GM12878 (cell line): ENCODE data around the gene ZNF610. TPM values are rescaled to one million over a fixed set of nuclear protein-coding genes. Genes with fewer than 3 reads are reported as not detected.
A peak's percentile ranks its signal among the peaks of the same experiment; 100 is the strongest.

Experiments used
- ATF3 ChIP-seq: IDR thresholded peaks from 2 replicates; pipeline ENCODE4 v1.6.1; 2011; ENCODE audit warnings: low read depth, mild to moderate bottlenecking, low read length, moderate library complexity, borderline replicate concordance; ENCODE audit errors: extremely low read depth
- BACH1 ChIP-seq: fragments of 450-650 bp; IDR thresholded peaks from 2 replicates; pipeline ENCODE4 v1.6.1; 2017; ENCODE audit warnings: mild to moderate bottlenecking, borderline replicate concordance
- BRCA1 ChIP-seq: IDR thresholded peaks from 2 replicates; pipeline ENCODE4 v1.6.1; 2011; ENCODE audit warnings: low read depth, low read length, improper control_type of control experiment
- CBFB ChIP-seq: IDR thresholded peaks from 2 replicates; pipeline ENCODE4 v1.6.1; 2016; ENCODE audit warnings: antibody characterized with exemption, low read depth
- CHD2 ChIP-seq: IDR thresholded peaks from 2 replicates; pipeline ENCODE4 v1.6.1; 2011; ENCODE audit warnings: low read depth, low read length, improper control_type of control experiment, borderline replicate concordance
- ELK1 ChIP-seq: IDR thresholded peaks from 2 replicates; pipeline ENCODE4 v1.6.1; 2012; ENCODE audit warnings: low read depth, low read length, improper control_type of control experiment
- ETV6 ChIP-seq, 2 experiments: fragments of 450-650 bp in 1 of 2; IDR thresholded peaks in 1 of 2; conservative IDR thresholded peaks in 1 of 2; 2 replicates each; pipeline ENCODE4 v1.6.1; 2014; ENCODE audit warnings: antibody characterized with exemption in 1 of 2, borderline replicate concordance in 1 of 2, low read depth in 1 of 2, mild to moderate bottlenecking in 1 of 2, moderate library complexity in 1 of 2
- GATAD2B ChIP-seq: fragments of 450-650 bp; conservative IDR thresholded peaks from 2 replicates; pipeline ENCODE4 v1.6.1; 2017; ENCODE audit warnings: low read depth, mild to moderate bottlenecking, moderate library complexity
- IKZF1 ChIP-seq: fragments of 450-650 bp; conservative IDR thresholded peaks from 2 replicates; pipeline ENCODE4 v1.6.1; 2017; ENCODE audit warnings: antibody characterized with exemption, mild to moderate bottlenecking
- MTA3 ChIP-seq: IDR thresholded peaks from 2 replicates; pipeline ENCODE4 v1.6.1; 2012; ENCODE audit warnings: low read length, inconsistent platforms, borderline replicate concordance
- MXI1 ChIP-seq: fragments of 150-350 bp; IDR thresholded peaks from 2 replicates; pipeline ENCODE4 v1.6.1; 2011; ENCODE audit warnings: low read depth, mild to moderate bottlenecking, inconsistent platforms, low read length, improper control_type of control experiment
- PML ChIP-seq: IDR thresholded peaks from 2 replicates; pipeline ENCODE4 v1.6.1; 2012; ENCODE audit warnings: low read length, inconsistent platforms
- POLR2A ChIP-seq: IDR thresholded peaks from 2 replicates; pipeline ENCODE4 v1.6.1; 2011; ENCODE audit warnings: low read depth, mild to moderate bottlenecking, low read length
- POLR2AphosphoS2 ChIP-seq: IDR thresholded peaks from 2 replicates; pipeline ENCODE4 v1.6.1; 2011; ENCODE audit warnings: low read depth, mild to moderate bottlenecking, low read length, improper control_type of control experiment, moderate library complexity
- POLR2AphosphoS5 ChIP-seq: IDR thresholded peaks from 2 replicates; pipeline ENCODE4 v1.6.1; 2011; ENCODE audit warnings: mild to moderate bottlenecking, low read length, inconsistent platforms
- RAD21 ChIP-seq: IDR thresholded peaks from 2 replicates; pipeline ENCODE4 v1.6.1; 2011; ENCODE audit warnings: mild to moderate bottlenecking, low read depth, low read length, moderate library complexity; ENCODE audit not compliant: insufficient read depth
- RAD51 ChIP-seq: fragments of 450-650 bp; IDR thresholded peaks from 2 replicates; pipeline ENCODE4 v1.6.1; 2016; ENCODE audit warnings: moderate library complexity, mild to moderate bottlenecking, inconsistent platforms
- RBBP5 ChIP-seq: fragments of 200-600 bp; sonication (generic); conservative IDR thresholded peaks from 2 replicates; pipeline ENCODE4 v1.6.1; 2016
- RELB ChIP-seq: fragments of 450-650 bp; IDR thresholded peaks from 2 replicates; pipeline ENCODE4 v1.6.1; 2017; ENCODE audit warnings: low read depth, mild to moderate bottlenecking, moderate library complexity
- USF1 ChIP-seq: IDR thresholded peaks from 2 replicates; pipeline ENCODE4 v1.6.1; 2011; ENCODE audit warnings: borderline replicate concordance, low read depth, mild to moderate bottlenecking, moderate library complexity, mixed read lengths, low read length; ENCODE audit not compliant: insufficient read depth; ENCODE audit errors: extremely low read length
- ZNF274 ChIP-seq: IDR thresholded peaks from one replicate; pipeline ENCODE4 v1.8.0; 2011; ENCODE audit not compliant: insufficient read length, insufficient read depth
- ZNF687 ChIP-seq: fragments of 450-650 bp; IDR thresholded peaks from 2 replicates; pipeline ENCODE4 v1.6.1; 2017; ENCODE audit warnings: mild to moderate bottlenecking, moderate library complexity
- ZSCAN29 ChIP-seq: fragments of 450-650 bp; IDR thresholded peaks from 2 replicates; pipeline ENCODE4 v1.6.1; 2017; ENCODE audit warnings: mild to moderate bottlenecking, moderate library complexity
- polyA plus RNA-seq, 11 experiments: library from polyadenylated mRNA; depleted of rRNA in 4 of 11; unstranded in 6 of 11; stranded (reverse) in 5 of 11; fragments of >200 nt; fragmentation: Nextera tagmentation in 4 of 11; fragmentation: Illumina TruSeq in 1 of 11; extraction: Ambion mirVana in 4 of 11; extraction: Trizol in 1 of 11; gene quantifications; 1 replicate in 1 of 11; 2 replicates in 10 of 11; pipeline versions ENCODE4 v1.2.1 to v1.2.3, GENCODE V29; 2011 to 2016; ENCODE audit warnings: inconsistent platforms in 2 of 11, missing spikeins in 2 of 11, low read depth in 1 of 11
- total RNA-seq, 4 experiments: library from RNA; depleted of rRNA in 3 of 4; stranded (reverse); fragments of >200 nt in 3 of 4; fragmentation: Illumina TruSeq in 1 of 4; extraction: Trizol in 1 of 4; gene quantifications; 2 replicates each; pipeline versions ENCODE4 v1.2.1 to v1.2.3, GENCODE V29; 2013 to 2021

The ZNF610 gene
- total and polyA plus RNA-seq, 10 of the 15 experiments (the other 5 are each of a cell fraction or from before 2014, with no cell fraction given) = 0.11 to 1.2 (median 0.53) TPM

GRCh38 chr19:52397310-52398080, 61.5 kb downstream of the ZNF610 start, which contains the start of gene ZNF528 (continued):
- TF ChIP-seq RELB = peak; percentile 6; the same call in 1 of the 2 replicates
- TF ChIP-seq ATF3 = no peak
- TF ChIP-seq POLR2A = peak; percentile 85
- TF ChIP-seq POLR2AphosphoS5 = peak; percentile 80
- TF ChIP-seq RBBP5 = no peak
- peak; percentile 66 for TF ChIP-seq ELK1
- TF ChIP-seq CHD2 = no peak
- TF ChIP-seq RAD51 = no peak
- TF ChIP-seq MTA3 = no peak
- TF ChIP-seq ZNF687 = 0 out of 2 replicates have a peak, but pooled peaks have one; percentile 38
- no peak for TF ChIP-seq BACH1
- no peak for TF ChIP-seq MXI1
- TF ChIP-seq RAD21 = no peak
- peak in 1 of 2 experiments; percentile 91; a peak in 2 of 4 replicates for TF ChIP-seq ETV6 (conservative IDR thresholded peaks at IDR 0.05 in 1 of 2, IDR thresholded peaks at IDR 0.05 in 1 of 2; ENCODE audit: borderline replicate concordance in 1 of 2, low read depth in 1 of 2)
- TF ChIP-seq ZSCAN29 = no peak
- no peak for TF ChIP-seq USF1
- TF ChIP-seq BRCA1 = no peak
- TF ChIP-seq IKZF1 = peak; percentile 40; the same call in 1 of the 2 replicates
- 0 out of 2 replicates have a peak, but pooled peaks have one; percentile 11 for TF ChIP-seq CBFB
- TF ChIP-seq PML = no peak
- TF ChIP-seq GATAD2B = peak; percentile 64; the same call in 1 of the 2 replicates
- TF ChIP-seq POLR2AphosphoS2 = no peak
- TF ChIP-seq ZNF274 = no peak
